WI38 (cell line): ENCODE results near the gene CA11.
A peak's percentile ranks its signal among the peaks of the same experiment; 100 is the strongest.

Source experiments
- H3K4me3 ChIP-seq: 2 replicates; pipeline ENCODE4 v1.5.1; 2011; ENCODE audit warnings: low read depth, mild to moderate bottlenecking, control low read depth, low read length
- TF ChIP-seq, protein P1 (sequence below): IDR thresholded peaks from 2 replicates; pipeline ENCODE4 v1.5.1; 2012; ENCODE audit warnings: low read depth, mild to moderate bottlenecking, control low read depth, low read length

Gene CA11

DNA sequence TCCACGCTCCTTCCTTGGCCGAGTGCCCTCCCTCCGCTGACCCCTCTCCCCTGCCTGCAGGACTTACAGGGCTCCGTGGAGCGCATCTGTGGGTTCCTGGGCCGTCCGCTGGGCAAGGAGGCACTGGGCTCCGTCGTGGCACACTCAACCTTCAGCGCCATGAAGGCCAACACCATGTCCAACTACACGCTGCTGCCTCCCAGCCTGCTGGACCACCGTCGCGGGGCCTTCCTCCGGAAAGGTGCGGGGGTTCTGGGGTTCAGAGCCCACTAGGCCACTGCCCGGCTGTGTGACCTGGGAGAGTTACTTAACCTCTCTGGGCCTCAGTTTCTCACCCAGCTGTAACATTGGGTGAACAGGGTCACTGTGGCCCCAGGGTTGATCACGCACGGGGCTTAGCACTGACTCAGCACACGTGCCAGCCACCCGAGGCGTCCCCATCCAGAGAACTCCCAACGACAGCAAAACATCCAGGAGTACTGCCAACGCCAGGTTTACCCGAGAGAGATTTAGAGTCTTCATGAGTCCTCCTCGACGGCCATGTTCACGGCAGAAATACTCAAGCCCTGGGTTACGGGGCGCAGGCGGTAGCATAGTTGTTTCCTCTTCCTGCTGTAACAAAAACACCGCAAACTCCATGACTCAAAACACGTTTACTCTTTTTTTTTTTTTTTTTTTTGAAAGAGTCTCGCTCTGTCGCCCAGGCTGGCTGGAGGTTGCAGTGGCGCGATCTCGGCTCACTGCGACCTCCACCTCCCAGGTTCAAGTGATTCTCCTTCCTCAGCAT, 49.1 kb downstream of the CA11 start:
- TF ChIP-seq, protein P1, sequence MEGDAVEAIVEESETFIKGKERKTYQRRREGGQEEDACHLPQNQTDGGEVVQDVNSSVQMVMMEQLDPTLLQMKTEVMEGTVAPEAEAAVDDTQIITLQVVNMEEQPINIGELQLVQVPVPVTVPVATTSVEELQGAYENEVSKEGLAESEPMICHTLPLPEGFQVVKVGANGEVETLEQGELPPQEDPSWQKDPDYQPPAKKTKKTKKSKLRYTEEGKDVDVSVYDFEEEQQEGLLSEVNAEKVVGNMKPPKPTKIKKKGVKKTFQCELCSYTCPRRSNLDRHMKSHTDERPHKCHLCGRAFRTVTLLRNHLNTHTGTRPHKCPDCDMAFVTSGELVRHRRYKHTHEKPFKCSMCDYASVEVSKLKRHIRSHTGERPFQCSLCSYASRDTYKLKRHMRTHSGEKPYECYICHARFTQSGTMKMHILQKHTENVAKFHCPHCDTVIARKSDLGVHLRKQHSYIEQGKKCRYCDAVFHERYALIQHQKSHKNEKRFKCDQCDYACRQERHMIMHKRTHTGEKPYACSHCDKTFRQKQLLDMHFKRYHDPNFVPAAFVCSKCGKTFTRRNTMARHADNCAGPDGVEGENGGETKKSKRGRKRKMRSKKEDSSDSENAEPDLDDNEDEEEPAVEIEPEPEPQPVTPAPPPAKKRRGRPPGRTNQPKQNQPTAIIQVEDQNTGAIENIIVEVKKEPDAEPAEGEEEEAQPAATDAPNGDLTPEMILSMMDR = no peak
- H3K4me3 ChIP-seq = no peak overlapping the region

DNA sequence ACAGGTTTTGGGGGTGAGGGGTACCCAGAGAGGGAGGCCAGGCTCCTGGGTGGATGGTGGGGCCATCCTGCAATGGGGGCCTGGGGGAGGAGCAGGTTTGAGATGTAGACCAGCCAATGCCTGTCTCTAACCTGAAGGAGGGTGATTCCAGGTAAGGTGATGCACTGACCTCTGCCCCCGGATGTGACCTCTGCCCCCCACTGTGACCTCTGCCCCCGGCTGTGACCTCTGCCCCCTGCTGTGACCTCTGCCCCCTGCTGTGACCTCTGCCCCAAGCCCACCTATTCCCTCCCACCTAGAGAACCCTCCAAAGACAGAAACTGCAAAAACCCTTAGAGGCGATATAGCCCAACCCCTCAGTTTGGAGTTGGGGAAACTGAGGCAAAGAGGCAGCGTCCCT, 49.8 kb downstream of the CA11 start:
- H3K4me3 ChIP-seq = no peak overlapping the region
- TF ChIP-seq, protein P1 = no peak

DNA sequence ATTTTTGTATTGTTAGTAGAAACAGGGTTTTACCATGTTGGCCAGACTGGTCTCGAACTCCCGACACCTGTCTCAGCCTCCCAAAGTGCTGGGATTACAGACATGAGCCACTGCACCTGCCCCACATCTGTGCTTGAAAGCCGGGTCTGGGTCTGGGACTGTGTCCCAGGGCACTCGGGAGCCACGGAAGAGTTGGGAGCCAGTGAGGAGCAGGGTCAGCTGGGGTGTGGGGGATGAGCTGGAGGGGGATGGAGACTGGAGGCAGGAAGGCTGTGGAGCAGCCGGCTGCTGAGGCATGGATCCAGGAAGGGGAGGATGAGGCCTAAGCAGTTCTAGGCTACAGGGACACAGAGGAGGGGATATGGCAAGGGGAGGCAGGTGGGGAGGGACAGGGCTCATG, 50.2 kb downstream of the CA11 start:
- TF ChIP-seq, protein P1 = no peak
- no peak overlapping the region for H3K4me3 ChIP-seq

DNA sequence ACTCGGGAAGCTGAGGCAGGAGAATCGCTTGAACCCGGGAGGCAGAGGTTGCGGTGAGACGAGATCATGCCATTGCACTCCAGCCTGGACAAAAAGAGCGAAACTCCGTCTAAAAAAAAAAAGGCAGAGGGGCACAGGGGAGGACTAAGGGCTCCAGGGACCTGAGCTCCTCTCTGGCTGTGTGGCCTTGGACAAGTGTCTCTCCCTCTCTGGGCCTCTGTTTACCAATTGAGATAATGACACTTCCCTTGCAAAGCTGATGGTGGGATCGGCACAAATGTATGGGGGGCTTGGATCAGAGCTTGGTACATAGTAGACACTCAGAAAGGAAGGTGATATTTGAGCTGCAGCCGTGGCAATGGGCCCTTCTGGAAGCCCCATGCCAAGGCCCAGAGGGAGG, 50.8 kb downstream of the CA11 start:
- TF ChIP-seq, protein P1 = no peak
- H3K4me3 ChIP-seq = no peak overlapping the region

DNA sequence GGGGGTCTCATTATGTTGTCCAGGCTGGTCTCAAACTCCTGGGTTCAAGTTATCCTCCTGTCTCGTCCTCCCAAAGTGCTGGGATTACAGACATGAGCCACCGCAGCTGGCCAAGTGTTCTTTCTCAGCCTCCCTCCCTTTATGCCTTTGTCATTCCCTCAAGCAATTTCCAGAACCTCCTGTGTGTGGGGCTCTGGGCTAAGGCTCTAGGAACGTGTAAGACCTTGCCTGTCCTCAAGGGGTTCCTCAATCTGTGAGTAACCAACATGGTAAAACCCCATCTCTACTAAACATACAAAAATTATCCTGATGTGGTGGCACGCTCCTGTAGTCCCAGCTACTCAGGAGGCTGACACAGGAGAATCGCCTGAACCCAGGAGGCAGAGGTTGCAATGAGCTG, 55.0 kb downstream of the CA11 start:
- TF ChIP-seq, protein P1 = no peak
- H3K4me3 ChIP-seq = no peak overlapping the region

DNA sequence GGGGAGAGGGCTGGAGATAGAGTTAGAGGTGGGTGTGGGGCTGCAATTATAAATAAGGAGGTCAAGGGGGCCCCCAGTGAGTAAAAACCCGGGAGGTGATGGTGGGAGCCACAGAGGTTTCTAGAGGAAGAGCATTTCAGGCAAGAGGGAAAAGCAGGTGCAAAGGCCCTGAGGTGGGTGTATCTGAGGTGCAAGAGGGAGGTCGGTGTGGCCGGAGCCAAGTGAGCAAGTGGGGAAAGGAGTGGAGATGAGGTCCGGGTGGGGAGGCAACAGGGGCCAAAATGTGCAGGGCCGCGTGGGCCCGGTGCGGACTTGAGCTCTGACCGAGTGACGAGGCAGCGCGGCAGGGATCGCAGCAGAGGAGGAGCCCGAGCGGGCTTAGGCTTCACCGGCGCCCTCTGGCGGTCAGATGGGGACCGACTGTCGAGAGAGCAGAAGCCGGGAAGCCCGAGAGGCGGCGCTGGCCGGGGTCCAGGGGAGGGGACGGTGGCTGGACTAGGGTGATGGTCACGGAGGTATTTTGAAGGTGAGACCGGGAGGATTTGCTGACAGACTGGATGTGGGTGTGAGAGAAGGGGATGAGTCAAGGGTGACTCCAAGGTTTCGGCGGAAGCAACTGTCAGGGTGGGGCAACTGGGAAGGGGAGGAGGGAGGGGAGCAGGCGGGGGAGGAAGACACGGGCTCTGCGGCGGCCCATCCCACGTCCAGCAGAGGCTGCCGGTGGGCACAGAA, 57.2 kb downstream of the CA11 start:
- peak overlapping the region; percentile 37 for H3K4me3 ChIP-seq
- TF ChIP-seq, protein P1 = peak; percentile 89
